Liver (tissue), 9 donors: ENCODE measurements around the gene CLK4. TPM values are rescaled to one million over a fixed set of nuclear protein-coding genes. Genes with fewer than 3 reads are reported as not detected.

Experiments used
- DNase-seq: peaks from one replicate; pipeline ENCODE4 v3.0.0-alpha.2; 2017; ENCODE audit warnings: low spot score
- H3K27ac ChIP-seq, 2 donors: one replicate each; pipeline ENCODE4 v1.7.0; 2013; ENCODE audit warnings: inconsistent platforms in 2 of 2, low read length in 2 of 2, control low read depth in 1 of 2, low read depth in 1 of 2, mild to moderate bottlenecking in 1 of 2
- H3K27me3 ChIP-seq, 4 donors: one replicate each; pipeline versions ENCODE4 v1.6.1 to v1.7.0; 2013; ENCODE audit warnings: low read length in 3 of 4, inconsistent platforms in 1 of 4, mild to moderate bottlenecking in 1 of 4, moderate library complexity in 1 of 4; ENCODE audit not compliant: control insufficient read depth in 4 of 4, insufficient read depth in 4 of 4
- H3K36me3 ChIP-seq, 4 donors: one replicate each; pipeline versions ENCODE4 v1.6.1 to v1.7.0; 2013; ENCODE audit warnings: low read length in 3 of 4, mild to moderate bottlenecking in 3 of 4, low read depth in 1 of 4, moderate library complexity in 1 of 4; ENCODE audit not compliant: control insufficient read depth in 4 of 4, insufficient read depth in 3 of 4
- H3K4me1 ChIP-seq, 4 donors: one replicate each; pipeline versions ENCODE4 v1.6.1 to v1.7.0; 2013; ENCODE audit warnings: low read length in 3 of 4, mild to moderate bottlenecking in 3 of 4, moderate library complexity in 1 of 4; ENCODE audit not compliant: control insufficient read depth in 4 of 4, insufficient read depth in 4 of 4
- H3K4me3 ChIP-seq, 3 donors: one replicate each; pipeline versions ENCODE4 v1.6.1 to v1.7.0; 2013; ENCODE audit warnings: low read length in 3 of 3, control low read depth in 1 of 3, low read depth in 1 of 3, mild to moderate bottlenecking in 1 of 3
- H3K9ac ChIP-seq, 2 donors: one replicate each; pipeline ENCODE4 v1.7.0; 2013; ENCODE audit warnings: low read length in 2 of 2, mild to moderate bottlenecking in 2 of 2, moderate library complexity in 2 of 2, control low read depth in 1 of 2, low read depth in 1 of 2
- H3K9me3 ChIP-seq, 4 donors: one replicate each; pipeline versions ENCODE4 v1.6.1 to v1.7.0; 2013; ENCODE audit warnings: low read length in 3 of 4; ENCODE audit not compliant: control insufficient read depth in 4 of 4
- ATF3 ChIP-seq: IDR thresholded peaks from 2 replicates; pipeline ENCODE4 v1.6.1; 2016; ENCODE audit warnings: antibody characterized with exemption
- CTCF ChIP-seq: fragments of 150-350 bp; IDR thresholded peaks from 2 replicates; pipeline ENCODE4 v1.5.1; 2017; ENCODE audit warnings: improper control_type of control experiment, low read depth, low read length; ENCODE audit not compliant: missing input control
- EGR1 ChIP-seq, 2 donors: IDR thresholded peaks; 2 replicates each; pipeline ENCODE4 v1.6.1; 2016 to 2018; ENCODE audit warnings: antibody characterized with exemption in 2 of 2, low read depth in 2 of 2
- FOXA1 ChIP-seq: IDR thresholded peaks from 2 replicates; pipeline ENCODE4 v1.6.1; 2016; ENCODE audit warnings: antibody characterized with exemption
- FOXA2 ChIP-seq: IDR thresholded peaks from 2 replicates; pipeline ENCODE4 v1.6.1; 2016; ENCODE audit warnings: antibody characterized with exemption
- GABPA ChIP-seq, 2 donors: IDR thresholded peaks in 1 of 2; conservative IDR thresholded peaks in 1 of 2; 2 replicates each; pipeline ENCODE4 v1.6.1; 2016; ENCODE audit warnings: antibody characterized with exemption in 2 of 2, mild to moderate bottlenecking in 1 of 2, moderate library complexity in 1 of 2
- HNF4A ChIP-seq, 2 donors: conservative IDR thresholded peaks; 2 replicates each; pipeline ENCODE4 v1.6.1; 2016; ENCODE audit warnings: antibody characterized with exemption in 2 of 2, mild to moderate bottlenecking in 2 of 2
- HNF4G ChIP-seq: IDR thresholded peaks from 2 replicates; pipeline ENCODE4 v1.6.1; 2016; ENCODE audit warnings: antibody characterized with exemption
- JUND ChIP-seq, 2 donors: IDR thresholded peaks; 2 replicates each; pipeline ENCODE4 v1.6.1; 2016; ENCODE audit warnings: antibody characterized with exemption in 2 of 2
- MAX ChIP-seq: IDR thresholded peaks from 2 replicates; pipeline ENCODE4 v1.6.1; 2016; ENCODE audit warnings: antibody characterized with exemption
- NR2F2 ChIP-seq: IDR thresholded peaks from 2 replicates; pipeline ENCODE4 v1.6.1; 2016; ENCODE audit warnings: antibody characterized with exemption
- RAD21 ChIP-seq, 2 donors: IDR thresholded peaks; 2 replicates each; pipeline ENCODE4 v1.6.1; 2016; ENCODE audit warnings: antibody characterized with exemption in 2 of 2, mild to moderate bottlenecking in 2 of 2
- REST ChIP-seq: IDR thresholded peaks from 2 replicates; pipeline ENCODE4 v1.6.1; 2016; ENCODE audit warnings: antibody characterized with exemption, mild to moderate bottlenecking
- RXRA ChIP-seq, 2 donors: IDR thresholded peaks; 2 replicates each; pipeline ENCODE4 v1.6.1; 2017 to 2018; ENCODE audit warnings: antibody characterized with exemption in 2 of 2, mild to moderate bottlenecking in 1 of 2
- SP1 ChIP-seq: IDR thresholded peaks from 2 replicates; pipeline ENCODE4 v1.6.1; 2018; ENCODE audit warnings: antibody characterized with exemption, mild to moderate bottlenecking
- TAF1 ChIP-seq: conservative IDR thresholded peaks from 2 replicates; pipeline ENCODE4 v1.6.1; 2016; ENCODE audit warnings: antibody characterized with exemption, mild to moderate bottlenecking
- YY1 ChIP-seq: IDR thresholded peaks from 2 replicates; pipeline ENCODE4 v1.6.1; 2016; ENCODE audit warnings: antibody characterized with exemption, mild to moderate bottlenecking
- ZBTB33 ChIP-seq: IDR thresholded peaks from 2 replicates; pipeline ENCODE4 v1.6.1; 2016; ENCODE audit warnings: antibody characterized with exemption
- WGBS: extraction: QIAGEN DNeasy Blood & Tissue Kit; methylation state at CpG from one replicate; pipeline ENCODE4 v1.1.7; 2013; 5-methylcytosine and 5-hydroxymethylcytosine counted together
- polyA plus RNA-seq, 2 donors: library from polyadenylated mRNA; stranded (reverse) in 1 of 2; unstranded in 1 of 2; fragments of 200-250 nt in 1 of 2; fragments of >200 nt in 1 of 2; fragmentation: Nextera tagmentation in 1 of 2; extraction: Ambion mirVana in 1 of 2; gene quantifications; one replicate each; pipeline versions ENCODE4 v1.2.1 to v1.2.3, GENCODE V29; 2013 to 2015
- total RNA-seq, 2 donors: library from RNA; depleted of rRNA; stranded (reverse); fragments of >200 nt; gene quantifications; one replicate each; pipeline ENCODE4 v1.2.3, GENCODE V29; 2014
- donor health status: healthy.
- donor health status: healthy.
- donor health status: healthy.
- donor health status: healthy.
- donor health status: healthy.

The CLK4 gene
- total and polyA plus RNA-seq, 4 donors = 5.0 to 28.2 (median 21.9) TPM

GRCh38 chr5:178582291-178582690 is 44.6 kb downstream of the CLK4 start:
- Histone ChIP-seq H3K9ac (no peak overlapping the region), H3K27me3 (peaks cover 0 to 4% (median 1%) of the 10 kb centered on the region in 4 donors), H3K27ac (no peak overlapping the region), H3K4me1 (no peaks in the 10 kb centered on the region), H3K9me3 (peaks cover 0 to 3% (median 0%) of the 10 kb centered on the region in 4 donors), H3K36me3 (no peaks in the 10 kb centered on the region), H3K4me3 (no peak overlapping the region)
- WGBS = 91% methylated on average over 13 of the region's 13 CpGs
- TF ChIP-seq TAF1 = no peak
- TF ChIP-seq RXRA (IDR thresholded peaks at IDR 0.05) = no peak
- TF ChIP-seq EGR1 (IDR thresholded peaks at IDR 0.05; ENCODE audit: low read depth in 2 of 2) = no peak
- no peak for TF ChIP-seq FOXA1
- no peak for TF ChIP-seq JUND (IDR thresholded peaks at IDR 0.05)
- TF ChIP-seq NR2F2 = no peak
- no peak for TF ChIP-seq FOXA2
- no peak for TF ChIP-seq ZBTB33
- TF ChIP-seq GABPA (IDR thresholded peaks at IDR 0.05 in 1 of 2, conservative IDR thresholded peaks at IDR 0.05 in 1 of 2) = no peak
- DNase-seq = no peak

- H3K36me3 ChIP-seq = no peaks in the 10 kb centered on the region
- 78% methylated on average over 3 of the region's 3 CpGs for WGBS
- peaks cover 0 to 9% (median 1%) of the 10 kb centered on the region in 4 donors for H3K27me3 ChIP-seq
- no peak overlapping the region for H3K4me3 ChIP-seq
- no peak for DNase-seq
- TF ChIP-seq JUND (IDR thresholded peaks at IDR 0.05) (no peak), RXRA (IDR thresholded peaks at IDR 0.05) (no peak), FOXA1 (no peak), GABPA (IDR thresholded peaks at IDR 0.05 in 1 of 2, conservative IDR thresholded peaks at IDR 0.05 in 1 of 2) (no peak), SP1 (no peak), EGR1 (IDR thresholded peaks at IDR 0.05; ENCODE audit: low read depth in 2 of 2) (no peak), HNF4G (no peak), YY1 (no peak), ATF3 (no peak), HNF4A (conservative IDR thresholded peaks at IDR 0.05) (no peak), NR2F2 (no peak), RAD21 (IDR thresholded peaks at IDR 0.05) (no peak), ZBTB33 (no peak), REST (no peak), FOXA2 (no peak), TAF1 (no peak), CTCF (no peak), MAX (no peak)
- H3K27ac ChIP-seq = no peak overlapping the region
- no peak overlapping the region for H3K9ac ChIP-seq
- no peaks in the 10 kb centered on the region for H3K4me1 ChIP-seq
- H3K9me3 ChIP-seq = peaks cover 0 to 3% (median 0%) of the 10 kb centered on the region in 4 donors
These were observed 45.2 kb downstream of the CLK4 start for GRCh38 chr5:178581621-178582020.
